Activated naive CD8-positive, alpha-beta T cell treated with anti-CD3 and anti-CD28 coated beads, Interleukin-2, amount 10 ng/mL, durations not matched to agents 7 days and 5 days (primary cell): ENCODE measurements around the gene IL5. TPM values are rescaled to one million over a fixed set of nuclear protein-coding genes. Genes with fewer than 3 reads are reported as not detected.
"Not testable (repeated sequence)": the region's sequence is repeated elsewhere in the genome, so short reads cannot be mapped to it uniquely, and the experiment has no call there.

Experiments
- ATAC-seq: fragments of 150-1000 bp; cut with Tn5 transposase; one replicate; pipeline ENCODE4 v1.10.0; 2021; ENCODE audit warnings: low read depth, moderate library complexity
- POLR2A ChIA-PET: fragments of 350-600 bp; sonication (Branson Sonifier 250); formaldehyde crosslinking; loops from one replicate; lab custom pipeline; 2021; ENCODE audit warnings: antibody characterized with exemption; lab: Charles Lee
- DNase-seq: peaks from one replicate; pipeline ENCODE4 v3.0.0; 2021
- H3K27ac Mint-ChIP-seq: one replicate; pipeline ENCODE4 v1.8.0; 2022; ENCODE audit warnings: mild to moderate bottlenecking, mixed read lengths
- H3K27me3 Mint-ChIP-seq: one replicate; pipeline ENCODE4 v1.8.0; 2022; ENCODE audit warnings: mild to moderate bottlenecking, moderate library complexity, mixed read lengths
- H3K36me3 Mint-ChIP-seq: one replicate; pipeline ENCODE4 v1.8.0; 2021; ENCODE audit warnings: mild to moderate bottlenecking, mixed read lengths
- H3K4me1 Mint-ChIP-seq: one replicate; pipeline ENCODE4 v1.8.0; 2021; ENCODE audit warnings: mixed read lengths
- H3K4me3 Mint-ChIP-seq: one replicate; pipeline ENCODE4 v1.8.0; 2022; ENCODE audit warnings: mild to moderate bottlenecking, moderate library complexity, mixed read lengths
- H3K9me3 Mint-ChIP-seq: one replicate; pipeline ENCODE4 v1.8.0; 2021; ENCODE audit warnings: mixed read lengths
- total RNA-seq, 2 experiments: library from RNA; stranded (reverse); gene quantifications; one replicate each; pipeline ENCODE4 v1.2.3, GENCODE V29; 2021

IL5 gene
- total RNA-seq, 2 experiments from 2014 or later = not detected

DNA sequence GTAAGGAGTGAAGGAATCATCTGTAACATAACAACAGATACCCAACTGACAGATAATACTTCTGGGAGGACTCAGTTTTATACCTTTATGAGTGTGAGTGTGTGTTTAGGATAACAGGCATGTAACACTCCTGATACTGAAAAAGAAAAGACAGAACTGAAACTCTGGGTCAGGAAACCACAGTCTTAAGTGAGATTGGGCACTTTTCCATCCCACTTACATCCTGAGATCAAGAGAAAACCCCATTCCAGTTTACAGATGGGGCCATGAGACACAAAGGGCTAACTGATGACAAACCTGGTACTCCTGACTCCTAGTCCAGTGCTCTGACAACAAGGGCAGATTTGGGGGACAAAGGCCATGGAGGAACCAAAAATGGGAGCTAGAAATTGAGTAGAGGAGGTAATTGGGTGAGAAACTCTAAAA is 18.0 kb downstream of the IL5 start:
- no peak for ATAC-seq
- H3K4me3 Mint-ChIP-seq = peak overlapping the region; percentile 30
- peak overlapping the region; percentile 51 for H3K27ac Mint-ChIP-seq

DNA sequence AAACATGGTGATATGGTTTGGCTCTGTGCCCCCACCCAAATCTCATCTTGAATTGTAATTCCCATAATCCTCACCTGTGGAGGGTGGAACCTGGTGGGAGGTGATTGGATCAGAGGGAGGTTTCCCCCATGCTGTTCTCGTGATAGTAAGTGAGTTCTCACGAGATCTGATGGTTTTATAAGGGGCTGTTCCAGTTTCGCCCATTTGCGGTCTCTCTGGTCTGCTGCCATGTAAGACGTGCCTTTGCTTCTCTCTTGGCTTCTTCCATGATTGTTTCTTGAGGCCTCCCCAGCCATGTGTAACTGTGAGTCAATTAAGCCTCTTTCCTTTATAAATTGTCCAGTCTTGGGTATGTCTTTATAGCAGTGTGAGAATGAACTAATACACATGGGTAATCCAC is 18.4 kb downstream of the IL5 start:
- DNase-seq, H3K36me3 Mint-ChIP-seq, H3K4me3 Mint-ChIP-seq, H3K9me3 Mint-ChIP-seq, H3K27ac Mint-ChIP-seq, POLR2A ChIA-PET, H3K27me3 Mint-ChIP-seq, ATAC-seq: not testable (repeated sequence)
- peaks cover 37% of the 10 kb centered on the region for H3K4me1 Mint-ChIP-seq

More for the DNA sequence above, 18.0 kb downstream of the IL5 start:
- peaks cover 1% of the 10 kb centered on the region for H3K36me3 Mint-ChIP-seq
- H3K27me3 Mint-ChIP-seq = no peaks in the 10 kb centered on the region
- peaks cover 34% of the 10 kb centered on the region for H3K4me1 Mint-ChIP-seq
- no peak for DNase-seq
- POLR2A ChIA-PET = no interaction called here
- H3K9me3 Mint-ChIP-seq = no peaks in the 10 kb centered on the region

DNA sequence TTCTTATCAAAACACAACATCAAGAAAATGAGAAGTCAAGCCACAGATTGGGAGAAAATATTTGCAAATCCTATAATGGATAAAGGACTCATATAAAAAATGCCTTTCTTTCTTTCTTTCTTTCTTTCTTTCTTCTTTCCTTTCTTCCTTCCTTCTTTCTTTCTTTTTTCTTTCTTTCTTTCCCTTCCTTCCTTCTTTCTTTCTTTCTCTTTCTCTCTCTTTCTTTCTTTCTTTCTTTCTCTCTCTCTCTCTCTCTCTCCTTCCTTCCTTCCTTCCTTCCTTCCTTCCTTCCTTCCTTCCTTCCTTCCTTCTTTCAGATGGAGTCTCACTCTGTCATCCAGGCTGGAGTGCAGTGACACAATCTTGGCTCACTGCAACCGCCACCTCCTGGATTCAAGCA is 21.3 kb downstream of the IL5 start:
- H3K36me3 Mint-ChIP-seq, DNase-seq, POLR2A ChIA-PET, H3K27ac Mint-ChIP-seq, H3K27me3 Mint-ChIP-seq, ATAC-seq, H3K4me3 Mint-ChIP-seq, H3K9me3 Mint-ChIP-seq: not testable (repeated sequence)
- peaks cover 25% of the 10 kb centered on the region for H3K4me1 Mint-ChIP-seq

- H3K4me3 Mint-ChIP-seq, H3K27ac Mint-ChIP-seq, ATAC-seq, H3K27me3 Mint-ChIP-seq, POLR2A ChIA-PET, H3K36me3 Mint-ChIP-seq, H3K4me1 Mint-ChIP-seq, DNase-seq, H3K9me3 Mint-ChIP-seq: not testable (repeated sequence)
Measured at GRCh38 chr5:132513618-132514336, 29.5 kb downstream of the IL5 start.

GRCh38 chr5:132510076-132510475 is 33.2 kb downstream of the IL5 start:
- Mint-ChIP-seq H3K27me3 (peaks cover 6% of the 10 kb centered on the region), H3K4me3 (no peak overlapping the region), H3K9me3 (peaks cover 6% of the 10 kb centered on the region), H3K27ac (no peak overlapping the region), H3K36me3 (peaks cover 7% of the 10 kb centered on the region), H3K4me1 (peaks cover 5% of the 10 kb centered on the region)
- POLR2A ChIA-PET = no interaction called here
- no peak for DNase-seq
- no peak for ATAC-seq

GRCh38 chr5:132506094-132506692 is 37.1 kb downstream of the IL5 start:
- DNase-seq (no peak), ATAC-seq (peak; percentile 65)
- Mint-ChIP-seq H3K27me3 (no peaks in the 10 kb centered on the region), H3K4me1 (peaks cover 7% of the 10 kb centered on the region), H3K4me3 (no peak overlapping the region), H3K36me3 (peaks cover 2% of the 10 kb centered on the region), H3K9me3 (no peaks in the 10 kb centered on the region), H3K27ac (no peak overlapping the region)
- POLR2A ChIA-PET = interaction anchor here (1.4 kb wide), 1 partner anchor 80 kb away, joined by 3 read pairs; no protein-coding TSS in a partner anchor

DNA sequence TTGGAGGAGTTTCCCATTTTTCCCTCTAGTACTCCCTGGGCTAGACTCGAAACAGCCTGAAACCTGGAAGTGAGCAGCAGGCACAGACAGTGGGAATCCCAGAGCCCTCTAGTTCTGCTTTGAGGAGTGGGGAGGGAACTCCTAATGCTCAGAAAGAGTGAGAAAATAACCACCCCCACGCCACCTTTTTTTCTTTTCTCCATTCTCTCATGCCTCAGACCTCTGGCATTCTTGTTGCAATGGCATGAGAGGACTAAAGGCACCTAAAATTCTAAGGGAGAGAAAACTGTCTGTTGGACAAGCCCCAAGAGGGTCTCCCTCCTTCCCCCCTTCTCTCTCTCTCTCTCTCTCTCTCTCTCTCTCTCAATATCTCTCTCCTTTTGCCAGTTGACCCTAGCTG is 37.7 kb downstream of the IL5 start:
- Mint-ChIP-seq H3K36me3 (peaks cover 2% of the 10 kb centered on the region), H3K27ac (no peak overlapping the region), H3K4me3 (no peak overlapping the region), H3K9me3 (no peaks in the 10 kb centered on the region), H3K27me3 (no peaks in the 10 kb centered on the region), H3K4me1 (peaks cover 10% of the 10 kb centered on the region)
- POLR2A ChIA-PET = interaction anchor here (0.6 kb wide), 1 partner anchor 127 kb away, joined by 4 read pairs; no protein-coding TSS in a partner anchor
- ATAC-seq (no peak), DNase-seq (no peak)

DNA sequence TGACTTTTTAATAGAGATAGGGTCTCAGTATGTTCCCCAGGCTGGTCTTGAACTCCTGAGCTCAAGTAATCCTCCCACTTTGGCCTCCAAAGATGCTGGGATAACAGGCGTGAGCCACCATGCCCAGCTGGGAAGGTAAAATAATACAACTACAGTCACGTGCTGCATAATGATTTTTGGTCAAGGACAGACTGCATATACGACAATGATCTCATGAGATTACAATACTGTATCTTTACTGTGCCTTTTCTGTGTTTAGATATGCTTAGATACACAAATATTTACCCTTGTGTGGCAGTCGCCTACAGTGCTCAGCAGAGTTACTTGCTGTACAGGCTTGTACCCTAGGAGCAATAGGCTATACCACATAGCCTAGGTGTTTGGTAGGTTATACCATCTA is 38.6 kb downstream of the IL5 start:
- H3K27ac Mint-ChIP-seq = no peak overlapping the region
- peaks cover 13% of the 10 kb centered on the region for H3K4me1 Mint-ChIP-seq
- H3K4me3 Mint-ChIP-seq = no peak overlapping the region
- H3K9me3 Mint-ChIP-seq = no peaks in the 10 kb centered on the region
- POLR2A ChIA-PET = no interaction called here
- ATAC-seq = no peak
- no peaks in the 10 kb centered on the region for H3K27me3 Mint-ChIP-seq
- peaks cover 2% of the 10 kb centered on the region for H3K36me3 Mint-ChIP-seq
- no peak for DNase-seq

- Mint-ChIP-seq H3K9me3 (no peaks in the 10 kb centered on the region), H3K36me3 (no peaks in the 10 kb centered on the region), H3K4me3 (no peak overlapping the region), H3K4me1 (peaks cover 24% of the 10 kb centered on the region), H3K27me3 (no peaks in the 10 kb centered on the region), H3K27ac (no peak overlapping the region)
- POLR2A ChIA-PET = interaction anchor here (27.2 kb wide), 1 partner anchor 26 kb away, joined by 1195 read pairs; the partner anchor contains the start of gene IRF1
- no peak for ATAC-seq
- no peak for DNase-seq
Measured at GRCh38 chr5:132503244-132503643, 40.1 kb downstream of the IL5 start.

DNA sequence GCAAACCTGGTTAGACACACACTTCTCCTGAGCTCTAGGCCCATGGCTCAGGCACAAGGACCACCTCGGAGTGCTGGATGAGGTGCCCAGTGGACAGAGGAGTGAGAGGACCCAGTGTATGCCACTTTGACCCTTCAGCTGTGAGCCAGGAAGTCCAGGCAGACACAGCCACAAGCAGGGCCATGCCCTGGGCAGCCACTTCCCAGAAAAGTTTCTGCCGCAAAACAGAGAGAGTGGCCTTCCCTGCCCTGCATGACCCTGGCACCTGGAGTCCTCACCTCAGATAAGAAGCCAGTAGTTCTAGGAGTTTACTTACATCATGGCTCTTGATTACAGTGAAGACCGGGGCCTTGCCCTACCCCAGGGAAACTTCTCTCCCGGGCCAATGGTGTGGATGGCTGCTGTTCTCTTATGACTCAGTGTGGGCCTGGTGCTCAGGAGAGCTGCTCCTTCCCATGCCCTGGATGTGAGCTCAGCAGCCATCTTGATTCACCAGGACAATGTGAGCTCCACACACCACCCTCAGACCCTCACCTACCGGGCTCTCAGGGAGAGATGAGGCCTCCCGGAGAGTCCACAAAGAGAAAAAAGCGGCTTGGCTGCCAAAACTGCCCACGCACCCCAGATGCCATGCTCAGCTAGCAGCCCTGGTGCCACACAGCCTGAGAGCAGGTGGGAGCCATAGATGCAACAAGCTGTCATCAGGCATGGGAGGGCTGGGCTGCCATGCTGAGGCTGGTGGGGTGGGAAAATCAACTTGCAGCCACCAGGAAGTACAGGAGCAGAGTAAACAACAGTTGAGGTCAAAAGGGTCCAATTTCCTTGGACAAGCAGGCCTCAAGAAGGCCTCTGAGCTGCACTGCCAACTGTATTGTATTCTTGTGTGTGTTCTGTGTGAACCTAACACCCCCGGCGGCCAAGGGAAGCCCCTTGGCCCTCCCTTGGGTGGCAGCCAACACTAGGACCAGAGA is 41.1 kb downstream of the IL5 start:
- POLR2A ChIA-PET = interaction anchor here (3.9 to 27.2 kb wide), 2 partner anchors 25 to 116 kb away, joined by 23 to 1195 read pairs; partner anchors contain the start of gene IRF1
- DNase-seq (no peak), ATAC-seq (no peak)
- Mint-ChIP-seq H3K36me3 (no peaks in the 10 kb centered on the region), H3K9me3 (no peaks in the 10 kb centered on the region), H3K4me1 (peaks cover 31% of the 10 kb centered on the region), H3K4me3 (no peak overlapping the region), H3K27ac (no peak overlapping the region), H3K27me3 (no peaks in the 10 kb centered on the region)

GRCh38 chr5:132501629-132501956 is 41.7 kb downstream of the IL5 start:
- no peak overlapping the region for H3K4me3 Mint-ChIP-seq
- no peaks in the 10 kb centered on the region for H3K9me3 Mint-ChIP-seq
- H3K27ac Mint-ChIP-seq = no peak overlapping the region
- peaks cover 32% of the 10 kb centered on the region for H3K4me1 Mint-ChIP-seq
- ATAC-seq (no peak), DNase-seq (no peak)
- H3K27me3 Mint-ChIP-seq = no peaks in the 10 kb centered on the region
- POLR2A ChIA-PET = interaction anchor here (1.0 to 27.2 kb wide), 5 partner anchors 25 to 115 kb away, joined by 3 to 1195 read pairs (median 21); partner anchors contain the start of gene IRF1
- no peaks in the 10 kb centered on the region for H3K36me3 Mint-ChIP-seq

DNA sequence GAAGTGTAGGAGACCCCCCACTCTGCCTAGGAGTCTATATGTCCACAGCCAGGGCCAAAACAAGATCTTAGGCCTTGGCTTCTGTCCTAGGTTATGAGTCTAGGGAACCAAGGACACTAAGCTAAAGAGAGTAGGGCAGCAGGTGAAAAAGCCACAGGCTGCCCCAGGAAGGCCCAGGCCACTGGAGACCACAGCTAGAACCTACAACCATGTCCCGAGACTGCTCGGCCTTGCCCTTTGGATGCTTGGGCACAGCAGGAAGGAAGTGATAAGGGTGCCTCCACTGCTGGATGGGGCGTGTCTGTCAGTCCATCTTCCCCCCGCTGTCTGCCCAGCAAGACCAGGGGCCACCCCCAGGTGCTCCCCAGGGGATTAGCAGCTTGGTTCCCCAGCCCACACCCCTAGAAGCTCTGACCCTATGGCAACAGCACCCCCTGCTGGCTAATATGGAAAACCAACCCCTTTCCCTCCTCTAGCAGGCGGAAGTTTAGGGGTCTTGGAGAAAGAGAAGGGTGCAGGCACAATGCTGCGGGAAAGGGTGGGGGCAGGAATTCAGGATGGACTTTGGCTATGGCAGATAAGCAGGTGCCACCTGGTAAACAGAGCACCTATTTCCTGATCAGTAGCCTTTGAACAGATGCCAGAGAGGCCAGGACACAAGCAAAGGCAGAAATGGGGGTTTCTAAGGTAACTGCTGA is 42.2 kb downstream of the IL5 start:
- Mint-ChIP-seq H3K4me3 (no peak overlapping the region), H3K9me3 (no peaks in the 10 kb centered on the region)
- POLR2A ChIA-PET = interaction anchor here (0.7 to 27.2 kb wide), 7 partner anchors 24 to 119 kb away, joined by 3 to 1195 read pairs (median 9); partner anchors contain the start of gene IRF1

More for the DNA sequence above, 42.2 kb downstream of the IL5 start:
- H3K27ac Mint-ChIP-seq = peak overlapping the region; percentile 63
- H3K36me3 Mint-ChIP-seq = no peaks in the 10 kb centered on the region
- H3K27me3 Mint-ChIP-seq = no peaks in the 10 kb centered on the region
- ATAC-seq (peak; percentile 20), DNase-seq (peak; percentile 72)
- H3K4me1 Mint-ChIP-seq = peaks cover 32% of the 10 kb centered on the region
